ENCODE measurements around the gene CBR1.
"Not testable (repeated sequence)": the region's sequence is repeated elsewhere in the genome, so short reads cannot be mapped to it uniquely, and the experiment has no call there.

CBR1 gene

DNA sequence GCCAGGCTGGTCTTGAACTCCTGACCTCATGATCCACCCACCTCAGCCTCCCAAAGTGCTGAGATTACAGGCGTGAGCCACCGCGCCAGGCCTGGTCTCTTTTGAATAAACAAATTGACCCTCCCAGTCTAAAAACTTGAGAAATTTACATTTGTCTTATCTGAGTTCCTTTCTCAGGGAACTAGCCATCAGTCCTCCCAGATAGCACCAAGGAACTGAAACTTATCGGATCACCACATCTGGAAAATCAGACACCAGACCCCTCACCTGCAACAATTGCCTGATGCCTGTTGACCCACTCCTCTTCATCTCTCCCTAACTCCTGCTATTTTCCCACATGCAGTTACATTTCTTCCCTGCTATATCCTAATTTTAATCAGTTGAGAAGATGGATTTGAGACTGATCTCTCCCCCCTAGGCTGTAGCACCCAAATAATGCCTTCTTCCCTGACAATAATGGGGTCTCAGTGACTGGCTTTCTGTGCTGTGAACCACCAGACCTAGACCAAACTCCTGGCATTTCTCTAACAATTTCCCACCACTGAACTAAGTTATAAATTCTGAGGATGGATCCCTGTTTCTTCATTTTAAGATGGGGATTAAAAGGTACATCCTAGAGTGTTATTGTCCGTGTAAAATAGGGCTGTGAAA is 951 bp upstream of the CBR1 start:
- no peak for DNase-seq (ENCODE audit: low read depth, low spot score)
- TF ChIP-seq, protein P1, sequence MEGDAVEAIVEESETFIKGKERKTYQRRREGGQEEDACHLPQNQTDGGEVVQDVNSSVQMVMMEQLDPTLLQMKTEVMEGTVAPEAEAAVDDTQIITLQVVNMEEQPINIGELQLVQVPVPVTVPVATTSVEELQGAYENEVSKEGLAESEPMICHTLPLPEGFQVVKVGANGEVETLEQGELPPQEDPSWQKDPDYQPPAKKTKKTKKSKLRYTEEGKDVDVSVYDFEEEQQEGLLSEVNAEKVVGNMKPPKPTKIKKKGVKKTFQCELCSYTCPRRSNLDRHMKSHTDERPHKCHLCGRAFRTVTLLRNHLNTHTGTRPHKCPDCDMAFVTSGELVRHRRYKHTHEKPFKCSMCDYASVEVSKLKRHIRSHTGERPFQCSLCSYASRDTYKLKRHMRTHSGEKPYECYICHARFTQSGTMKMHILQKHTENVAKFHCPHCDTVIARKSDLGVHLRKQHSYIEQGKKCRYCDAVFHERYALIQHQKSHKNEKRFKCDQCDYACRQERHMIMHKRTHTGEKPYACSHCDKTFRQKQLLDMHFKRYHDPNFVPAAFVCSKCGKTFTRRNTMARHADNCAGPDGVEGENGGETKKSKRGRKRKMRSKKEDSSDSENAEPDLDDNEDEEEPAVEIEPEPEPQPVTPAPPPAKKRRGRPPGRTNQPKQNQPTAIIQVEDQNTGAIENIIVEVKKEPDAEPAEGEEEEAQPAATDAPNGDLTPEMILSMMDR (IDR thresholded peaks at IDR 0.05; ENCODE audit: low read depth, low read length) = no peak
- no peak overlapping the region for H3K4me3 ChIP-seq (ENCODE audit: low read depth, low read length)
- in situ Hi-C loops (cut with HindIII; ENCODE audit: low sequenced_read_pairs) = no loop called here

DNA sequence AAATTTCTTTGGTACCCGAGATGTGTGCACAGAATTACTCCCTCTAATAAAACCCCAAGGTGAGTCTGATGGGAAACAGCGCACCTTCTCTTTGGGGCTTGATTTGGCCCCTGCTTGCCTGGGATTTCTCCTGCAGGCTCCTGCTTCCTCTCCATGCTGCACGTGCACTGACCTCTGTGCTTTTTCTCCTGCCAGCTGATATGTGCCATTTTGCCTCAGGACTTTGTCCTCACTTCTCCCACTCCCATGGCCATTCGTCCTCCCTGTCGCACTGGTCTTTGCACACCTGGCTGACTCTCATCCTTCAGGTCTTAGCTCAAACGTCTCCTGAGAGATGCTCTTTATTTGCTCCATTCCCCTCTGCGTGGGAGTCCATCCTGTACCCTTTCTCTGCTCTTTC is 1.2 kb downstream of the CBR1 start:
- no peak for DNase-seq (ENCODE audit: low read depth, low spot score)
- TF ChIP-seq, protein P1 (IDR thresholded peaks at IDR 0.05; ENCODE audit: low read depth, low read length) = no peak
- peak overlapping the region; percentile 7 for H3K4me3 ChIP-seq (ENCODE audit: low read depth, low read length)
- in situ Hi-C loops (cut with HindIII; ENCODE audit: low sequenced_read_pairs) = no loop called here

DNA sequence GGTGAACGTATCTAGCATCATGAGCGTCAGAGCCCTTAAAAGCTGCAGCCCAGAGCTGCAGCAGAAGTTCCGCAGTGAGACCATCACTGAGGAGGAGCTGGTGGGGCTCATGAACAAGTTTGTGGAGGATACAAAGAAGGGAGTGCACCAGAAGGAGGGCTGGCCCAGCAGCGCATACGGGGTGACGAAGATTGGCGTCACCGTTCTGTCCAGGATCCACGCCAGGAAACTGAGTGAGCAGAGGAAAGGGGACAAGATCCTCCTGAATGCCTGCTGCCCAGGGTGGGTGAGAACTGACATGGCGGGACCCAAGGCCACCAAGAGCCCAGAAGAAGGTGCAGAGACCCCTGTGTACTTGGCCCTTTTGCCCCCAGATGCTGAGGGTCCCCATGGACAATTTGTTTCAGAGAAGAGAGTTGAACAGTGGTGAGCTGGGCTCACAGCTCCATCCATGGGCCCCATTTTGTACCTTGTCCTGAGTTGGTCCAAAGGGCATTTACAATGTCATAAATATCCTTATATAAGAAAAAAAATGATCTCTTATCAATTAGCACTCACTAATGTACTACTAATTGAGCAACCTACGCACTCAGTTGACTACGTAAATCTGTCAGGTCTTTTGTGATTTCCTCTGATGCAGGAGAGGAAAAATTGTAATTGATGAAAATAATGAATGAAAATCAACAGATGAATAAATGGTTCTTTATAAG is 2.8 kb downstream of the CBR1 start:
- TF ChIP-seq, protein P1 (IDR thresholded peaks at IDR 0.05; ENCODE audit: low read depth, low read length) = no peak
- H3K4me3 ChIP-seq (ENCODE audit: low read depth, low read length) = no peak overlapping the region
- no peak for DNase-seq (ENCODE audit: low read depth, low spot score)
- in situ Hi-C loops (cut with HindIII; ENCODE audit: low sequenced_read_pairs) = no loop called here

DNA sequence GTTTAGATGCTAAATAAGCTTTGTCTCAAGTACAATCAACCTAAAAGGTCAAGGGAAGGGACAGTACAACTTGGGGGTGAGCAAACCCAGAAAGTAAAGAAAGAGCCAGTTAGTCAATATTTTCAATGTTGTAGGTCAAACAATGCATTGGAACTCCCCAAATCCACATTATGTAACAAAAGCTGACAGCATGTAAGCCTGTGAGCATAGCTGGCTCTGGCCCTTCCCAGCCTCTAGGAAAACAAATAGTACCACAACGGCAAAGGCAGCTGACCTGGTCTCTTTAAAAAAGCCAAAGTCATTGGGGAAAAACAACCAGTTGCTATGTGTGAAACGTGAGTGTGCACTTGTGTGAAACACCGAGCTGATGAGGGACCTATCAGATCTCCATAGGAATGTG is 3.4 kb downstream of the CBR1 start:
- no peak overlapping the region for H3K4me3 ChIP-seq (ENCODE audit: low read depth, low read length)
- TF ChIP-seq, protein P1 (IDR thresholded peaks at IDR 0.05; ENCODE audit: low read depth, low read length) = no peak
- in situ Hi-C loops (cut with HindIII; ENCODE audit: low sequenced_read_pairs) = no loop called here
- DNase-seq (ENCODE audit: low read depth, low spot score) = no peak

DNA sequence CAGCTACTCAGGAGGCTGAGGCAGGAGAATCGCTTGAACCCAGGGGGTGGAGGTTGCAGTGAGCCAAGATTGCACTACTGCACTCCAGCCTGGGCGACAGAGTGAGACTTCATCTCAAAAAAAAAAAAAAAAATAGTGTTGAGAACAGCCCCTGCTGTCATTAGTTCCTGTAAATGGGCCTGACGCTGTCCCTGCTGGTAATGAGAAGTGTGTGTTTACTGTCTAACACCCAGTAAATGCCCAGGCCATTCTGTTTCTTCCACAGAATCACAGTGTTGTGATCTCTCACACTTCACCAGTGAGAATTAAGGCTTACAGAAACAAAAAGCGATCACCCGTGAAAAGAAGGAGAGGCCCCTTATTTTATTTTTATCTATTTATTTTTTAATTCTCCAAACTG is 4.1 kb downstream of the CBR1 start:
- in situ Hi-C loops (cut with HindIII; ENCODE audit: low sequenced_read_pairs); DNase-seq (ENCODE audit: low read depth, low spot score); H3K4me3 ChIP-seq (ENCODE audit: low read depth, low read length): not testable (repeated sequence)

DNA sequence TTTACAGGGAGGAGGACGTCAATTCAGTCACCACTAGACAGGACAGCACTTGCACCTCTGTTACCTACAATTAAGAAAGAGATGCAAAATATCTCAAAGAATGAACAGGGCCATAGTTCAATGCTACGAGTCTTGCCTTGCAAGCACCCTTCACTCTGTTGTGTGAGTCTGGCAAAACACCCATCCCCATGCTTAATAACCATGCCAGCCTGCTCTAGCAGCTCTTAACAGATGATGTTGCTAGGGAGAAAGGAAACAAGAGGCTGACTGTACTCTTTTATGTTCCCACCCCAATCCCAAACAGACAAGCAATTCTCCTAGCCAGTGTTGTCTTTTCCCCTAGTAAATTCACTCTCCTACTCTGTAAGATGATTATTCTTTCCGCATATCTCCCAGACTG is 5.3 kb downstream of the CBR1 start:
- no peak overlapping the region for H3K4me3 ChIP-seq (ENCODE audit: low read depth, low read length)
- TF ChIP-seq, protein P1 (IDR thresholded peaks at IDR 0.05; ENCODE audit: low read depth, low read length) = no peak
- DNase-seq (ENCODE audit: low read depth, low spot score) = no peak
- in situ Hi-C loops (cut with HindIII; ENCODE audit: low sequenced_read_pairs) = no loop called here

DNA sequence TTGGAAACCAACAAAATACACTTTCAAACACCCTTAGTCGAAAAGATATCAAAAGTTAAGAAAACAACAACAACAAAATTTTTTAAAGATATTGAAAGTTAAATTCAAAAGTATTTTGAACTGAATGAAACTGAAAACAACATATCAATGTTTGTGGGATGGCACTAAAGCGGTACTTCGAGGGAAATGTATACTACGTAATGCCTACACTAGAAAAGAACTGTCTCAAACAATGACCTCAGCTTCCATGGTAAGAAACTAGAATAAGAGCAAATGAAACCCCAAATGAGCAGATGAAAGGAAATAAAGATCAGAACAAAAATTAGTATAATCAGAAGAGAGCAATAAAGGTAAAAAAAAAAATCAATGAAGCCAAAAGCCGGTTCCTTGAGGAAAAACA is 6.1 kb downstream of the CBR1 start:
- DNase-seq (ENCODE audit: low read depth, low spot score) = no peak
- in situ Hi-C loops (cut with HindIII; ENCODE audit: low sequenced_read_pairs) = no loop called here
- TF ChIP-seq, protein P1 (IDR thresholded peaks at IDR 0.05; ENCODE audit: low read depth, low read length) = no peak
- H3K4me3 ChIP-seq (ENCODE audit: low read depth, low read length) = no peak overlapping the region

Measured in astrocyte of the spinal cord (primary cell).